ENCODE measurements around the gene NAALADL2.
"Not testable (repeated sequence)": the region's sequence is repeated elsewhere in the genome, so short reads cannot be mapped to it uniquely, and the experiment has no call there.

Gene NAALADL2

GRCh38 chr3:175526609-175527280, 667.6 kb downstream of the NAALADL2 start:
- DNase-seq = no peak

- not testable (repeated sequence) for DNase-seq
Measured at GRCh38 chr3:175528693-175529092, 669.6 kb downstream of the NAALADL2 start.

GRCh38 chr3:175535351-175535750, 676.2 kb downstream of the NAALADL2 start:
- no peak for DNase-seq

- no peak for DNase-seq
Measured at GRCh38 chr3:175546115-175546514, 687.0 kb downstream of the NAALADL2 start.

- no peak for DNase-seq
Measured at GRCh38 chr3:175552929-175553328, 693.8 kb downstream of the NAALADL2 start.

- DNase-seq = no peak
Measured at GRCh38 chr3:175554801-175555200, 695.7 kb downstream of the NAALADL2 start.

GRCh38 chr3:175558261-175558660, 699.1 kb downstream of the NAALADL2 start:
- DNase-seq = no peak

GRCh38 chr3:175564363-175564762, 705.2 kb downstream of the NAALADL2 start:
- DNase-seq = no peak

GRCh38 chr3:175571096-175571495, 712.0 kb downstream of the NAALADL2 start:
- no peak for DNase-seq

- DNase-seq = no peak
Measured at GRCh38 chr3:175573226-175573625, 714.1 kb downstream of the NAALADL2 start.

GRCh38 chr3:175580318-175580717, 721.2 kb downstream of the NAALADL2 start:
- DNase-seq = no peak

GRCh38 chr3:175585898-175586297, 726.8 kb downstream of the NAALADL2 start:
- no peak for DNase-seq

- no peak for DNase-seq
Measured at GRCh38 chr3:175590745-175591144, 731.6 kb downstream of the NAALADL2 start.

GRCh38 chr3:175591375-175591774, 732.2 kb downstream of the NAALADL2 start:
- no peak for DNase-seq

- no peak for DNase-seq
Measured at GRCh38 chr3:175593331-175593730, 734.2 kb downstream of the NAALADL2 start.

GRCh38 chr3:175598740-175599139, 739.6 kb downstream of the NAALADL2 start:
- no peak for DNase-seq

GRCh38 chr3:175601521-175601920, 742.4 kb downstream of the NAALADL2 start:
- DNase-seq = no peak

- no peak for DNase-seq
Measured at GRCh38 chr3:175605851-175606250, 746.7 kb downstream of the NAALADL2 start.

- DNase-seq = no peak
Measured at GRCh38 chr3:175606650-175607318, 747.6 kb downstream of the NAALADL2 start.

- DNase-seq = no peak
Measured at GRCh38 chr3:175608356-175608755, 749.2 kb downstream of the NAALADL2 start.

- no peak for DNase-seq
Measured at GRCh38 chr3:175608911-175609310, 749.8 kb downstream of the NAALADL2 start.

GRCh38 chr3:175612487-175613196, 753.5 kb downstream of the NAALADL2 start:
- DNase-seq = no peak

GRCh38 chr3:175614107-175614506, 755.0 kb downstream of the NAALADL2 start:
- not testable (repeated sequence) for DNase-seq

- no peak for DNase-seq
Measured at GRCh38 chr3:175617247-175617646, 758.1 kb downstream of the NAALADL2 start.

Measured in activated CD4-positive, alpha-beta T cell treated with anti-CD3 and anti-CD28 coated beads for 48 hours (primary cell).